ENCODE measurements around the gene CTTNBP2.

CTTNBP2 gene

GRCh38 chr7:117751775-117752174, 121.5 kb downstream of the CTTNBP2 start:
- no peak overlapping the region for H3K27ac ChIP-seq (ENCODE audit: low read length, poor library complexity, severe bottlenecking)
- H2BK5ac ChIP-seq (ENCODE audit: low read depth, low read length, poor library complexity, severe bottlenecking) = no peak overlapping the region
- H3K23ac ChIP-seq (ENCODE audit: low read length in 2 of 2) = no peak overlapping the region
- H3K18ac ChIP-seq (ENCODE audit: low read depth in 1 of 2, low read length in 2 of 2) = no peak overlapping the region
- no peak overlapping the region for H2AFZ ChIP-seq (ENCODE audit: low read depth, low read length)
- H3K4ac ChIP-seq (ENCODE audit: low read depth in 1 of 2, low read length in 2 of 2) = no peak overlapping the region
- DNase-seq = no peak
- no peak overlapping the region for H3K14ac ChIP-seq (ENCODE audit: low read length in 2 of 2)
- no peak overlapping the region for H2BK12ac ChIP-seq (ENCODE audit: low read length in 2 of 2)
- H3K36me3 ChIP-seq (ENCODE audit: control insufficient read depth in 1 of 2, insufficient read depth in 2 of 2, low read depth in 1 of 2, low read length in 2 of 2) = peaks cover 8 to 13% of the 10 kb centered on the region in 2 experiments
- no peaks in the 10 kb centered on the region for H3K4me1 ChIP-seq (ENCODE audit: control insufficient read depth, insufficient read depth, low read depth, low read length)
- H2BK15ac ChIP-seq (ENCODE audit: low read depth, poor library complexity, severe bottlenecking) = no peak overlapping the region
- no peak overlapping the region for H3K9ac ChIP-seq (ENCODE audit: low read length)
- no peak overlapping the region for H2AK5ac ChIP-seq (ENCODE audit: low read length, severe bottlenecking)
- H4K8ac ChIP-seq (ENCODE audit: low read length) = no peak overlapping the region
- no peak overlapping the region for H4K91ac ChIP-seq (ENCODE audit: low read length)
- H3K4me3 ChIP-seq (ENCODE audit: insufficient read depth in 1 of 2, low read depth in 1 of 2, low read length in 2 of 2) = no peak overlapping the region
- H3K27me3 ChIP-seq (ENCODE audit: control insufficient read depth in 1 of 2, insufficient read depth in 1 of 2, low read length in 2 of 2) = no peaks in the 10 kb centered on the region
- no peaks in the 10 kb centered on the region for H3K9me3 ChIP-seq (ENCODE audit: control insufficient read depth, low read length)
- no peak overlapping the region for H3K4me2 ChIP-seq (ENCODE audit: low read length, poor library complexity, severe bottlenecking)
- H3K79me1 ChIP-seq (replicated peaks; ENCODE audit: low read length, poor library complexity, severe bottlenecking) = no peaks in the 10 kb centered on the region
- 100% methylated on average over 1 of the region's 1 CpG for WGBS
- no peak overlapping the region for H2BK120ac ChIP-seq (ENCODE audit: low read depth, low read length)

- H4K91ac ChIP-seq (ENCODE audit: low read length) = no peak overlapping the region
- H3K4me3 ChIP-seq (ENCODE audit: insufficient read depth in 1 of 2, low read depth in 1 of 2, low read length in 2 of 2) = no peak overlapping the region
- H3K27me3 ChIP-seq (ENCODE audit: control insufficient read depth in 1 of 2, insufficient read depth in 1 of 2, low read length in 2 of 2) = no peaks in the 10 kb centered on the region
- H4K8ac ChIP-seq (ENCODE audit: low read length) = no peak overlapping the region
- H2BK120ac ChIP-seq (ENCODE audit: low read depth, low read length) = no peak overlapping the region
- no peak overlapping the region for H2BK12ac ChIP-seq (ENCODE audit: low read length in 2 of 2)
- DNase-seq = peak; percentile 33
- H3K4me1 ChIP-seq (ENCODE audit: control insufficient read depth, insufficient read depth, low read depth, low read length) = no peaks in the 10 kb centered on the region
- H3K4me2 ChIP-seq (ENCODE audit: low read length, poor library complexity, severe bottlenecking) = no peak overlapping the region
- H3K9ac ChIP-seq (ENCODE audit: low read length) = no peak overlapping the region
- H2AFZ ChIP-seq (ENCODE audit: low read depth, low read length) = no peak overlapping the region
- no peak overlapping the region for H3K27ac ChIP-seq (ENCODE audit: low read length, poor library complexity, severe bottlenecking)
- no peak overlapping the region for H3K14ac ChIP-seq (ENCODE audit: low read length in 2 of 2)
- no peak overlapping the region for H3K4ac ChIP-seq (ENCODE audit: low read depth in 1 of 2, low read length in 2 of 2)
- H3K36me3 ChIP-seq (ENCODE audit: control insufficient read depth in 1 of 2, insufficient read depth in 2 of 2, low read depth in 1 of 2, low read length in 2 of 2) = peaks cover 3 to 7% of the 10 kb centered on the region in 2 experiments
- no peak overlapping the region for H2BK5ac ChIP-seq (ENCODE audit: low read depth, low read length, poor library complexity, severe bottlenecking)
- H3K9me3 ChIP-seq (ENCODE audit: control insufficient read depth, low read length) = no peaks in the 10 kb centered on the region
- H3K18ac ChIP-seq (ENCODE audit: low read depth in 1 of 2, low read length in 2 of 2) = no peak overlapping the region
- H2AK5ac ChIP-seq (ENCODE audit: low read length, severe bottlenecking) = no peak overlapping the region
- 91% methylated on average over 4 of the region's 8 CpGs for WGBS
- no peak overlapping the region for H3K23ac ChIP-seq (ENCODE audit: low read length in 2 of 2)
- no peak overlapping the region for H2BK15ac ChIP-seq (ENCODE audit: low read depth, poor library complexity, severe bottlenecking)
- H3K79me1 ChIP-seq (replicated peaks; ENCODE audit: low read length, poor library complexity, severe bottlenecking) = no peaks in the 10 kb centered on the region
These were observed 122.4 kb downstream of the CTTNBP2 start for GRCh38 chr7:117750612-117751563.

DNA sequence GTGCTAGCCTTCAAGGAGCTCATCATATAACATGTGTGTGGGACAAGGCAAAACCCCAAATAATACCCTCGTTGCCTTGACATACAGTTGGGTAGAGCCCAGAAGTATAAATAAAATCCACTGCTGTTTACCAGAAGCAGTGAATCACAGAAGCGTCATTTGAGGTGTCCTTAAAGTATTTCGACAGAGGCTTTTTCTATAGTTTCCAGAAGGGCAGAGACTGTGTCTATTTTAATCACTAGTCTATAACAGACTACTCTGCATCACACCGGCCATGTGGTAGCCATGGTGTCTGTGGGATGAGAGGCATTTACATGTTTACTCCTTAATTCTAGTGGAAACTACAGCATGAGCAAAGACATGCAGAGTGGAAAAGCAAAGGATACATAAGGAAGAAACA, 131.3 kb downstream of the CTTNBP2 start:
- no peak overlapping the region for H4K91ac ChIP-seq (ENCODE audit: low read length)
- H3K79me1 ChIP-seq (replicated peaks; ENCODE audit: low read length, poor library complexity, severe bottlenecking) = no peaks in the 10 kb centered on the region
- no peak overlapping the region for H3K14ac ChIP-seq (ENCODE audit: low read length in 2 of 2)
- H4K8ac ChIP-seq (ENCODE audit: low read length) = no peak overlapping the region
- WGBS = 77% methylated on average over 4 of the region's 4 CpGs
- H3K4me3 ChIP-seq (ENCODE audit: insufficient read depth in 1 of 2, low read depth in 1 of 2, low read length in 2 of 2) = no peak overlapping the region
- no peak overlapping the region for H2BK5ac ChIP-seq (ENCODE audit: low read depth, low read length, poor library complexity, severe bottlenecking)
- H3K27me3 ChIP-seq (ENCODE audit: control insufficient read depth in 1 of 2, insufficient read depth in 1 of 2, low read length in 2 of 2) = no peaks in the 10 kb centered on the region
- H3K4me2 ChIP-seq (ENCODE audit: low read length, poor library complexity, severe bottlenecking) = no peak overlapping the region
- peaks cover 8 to 11% of the 10 kb centered on the region in 2 experiments for H3K36me3 ChIP-seq (ENCODE audit: control insufficient read depth in 1 of 2, insufficient read depth in 2 of 2, low read depth in 1 of 2, low read length in 2 of 2)
- no peak overlapping the region for H2AK5ac ChIP-seq (ENCODE audit: low read length, severe bottlenecking)
- H3K4me1 ChIP-seq (ENCODE audit: control insufficient read depth, insufficient read depth, low read depth, low read length) = no peaks in the 10 kb centered on the region
- no peak overlapping the region for H3K23ac ChIP-seq (ENCODE audit: low read length in 2 of 2)
- no peak overlapping the region for H2AFZ ChIP-seq (ENCODE audit: low read depth, low read length)
- H3K27ac ChIP-seq (ENCODE audit: low read length, poor library complexity, severe bottlenecking) = no peak overlapping the region
- H2BK15ac ChIP-seq (ENCODE audit: low read depth, poor library complexity, severe bottlenecking) = no peak overlapping the region
- DNase-seq = peak; percentile 88
- no peak overlapping the region for H3K18ac ChIP-seq (ENCODE audit: low read depth in 1 of 2, low read length in 2 of 2)
- H2BK120ac ChIP-seq (ENCODE audit: low read depth, low read length) = no peak overlapping the region
- H3K9me3 ChIP-seq (ENCODE audit: control insufficient read depth, low read length) = no peaks in the 10 kb centered on the region
- no peak overlapping the region for H3K9ac ChIP-seq (ENCODE audit: low read length)
- H3K4ac ChIP-seq (ENCODE audit: low read depth in 1 of 2, low read length in 2 of 2) = no peak overlapping the region
- H2BK12ac ChIP-seq (ENCODE audit: low read length in 2 of 2) = no peak overlapping the region

DNA sequence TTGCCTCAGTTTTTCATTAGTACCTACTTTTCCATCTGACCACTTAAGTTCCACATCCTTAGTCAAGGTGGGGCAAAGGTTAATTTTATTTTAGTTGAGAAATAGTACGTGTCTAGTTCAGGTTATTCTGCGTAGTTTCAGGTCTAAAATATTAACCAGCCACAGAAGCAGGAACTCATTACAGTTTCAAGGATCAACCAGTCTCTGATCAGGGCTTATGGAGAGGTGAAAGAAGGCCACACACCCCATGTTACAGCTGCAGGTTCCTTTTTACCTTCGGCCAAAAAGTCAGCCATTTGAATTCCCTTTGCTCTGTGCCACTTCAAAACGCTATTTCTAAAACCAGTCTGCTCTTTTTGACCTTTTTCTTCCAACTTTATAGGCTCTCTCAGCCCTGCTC, 134.2 kb downstream of the CTTNBP2 start:
- Histone ChIP-seq H3K27me3 (ENCODE audit: control insufficient read depth in 1 of 2, insufficient read depth in 1 of 2, low read length in 2 of 2) (no peaks in the 10 kb centered on the region), H2BK15ac (ENCODE audit: low read depth, poor library complexity, severe bottlenecking) (no peak overlapping the region), H2BK5ac (ENCODE audit: low read depth, low read length, poor library complexity, severe bottlenecking) (no peak overlapping the region), H4K8ac (ENCODE audit: low read length) (no peak overlapping the region), H3K36me3 (ENCODE audit: control insufficient read depth in 1 of 2, insufficient read depth in 2 of 2, low read depth in 1 of 2, low read length in 2 of 2) (peaks cover 13 to 22% of the 10 kb centered on the region in 2 experiments), H3K9ac (ENCODE audit: low read length) (no peak overlapping the region), H3K4me3 (ENCODE audit: insufficient read depth in 1 of 2, low read depth in 1 of 2, low read length in 2 of 2) (no peak overlapping the region), H3K14ac (ENCODE audit: low read length in 2 of 2) (no peak overlapping the region), H3K23ac (ENCODE audit: low read length in 2 of 2) (no peak overlapping the region), H4K91ac (ENCODE audit: low read length) (no peak overlapping the region), H3K4ac (ENCODE audit: low read depth in 1 of 2, low read length in 2 of 2) (no peak overlapping the region), H3K4me2 (ENCODE audit: low read length, poor library complexity, severe bottlenecking) (no peak overlapping the region), H3K9me3 (ENCODE audit: control insufficient read depth, low read length) (no peaks in the 10 kb centered on the region), H3K27ac (ENCODE audit: low read length, poor library complexity, severe bottlenecking) (no peak overlapping the region), H3K79me1 (replicated peaks; ENCODE audit: low read length, poor library complexity, severe bottlenecking) (no peaks in the 10 kb centered on the region), H2BK12ac (ENCODE audit: low read length in 2 of 2) (no peak overlapping the region), H3K4me1 (ENCODE audit: control insufficient read depth, insufficient read depth, low read depth, low read length) (no peaks in the 10 kb centered on the region), H2AFZ (ENCODE audit: low read depth, low read length) (no peak overlapping the region), H2BK120ac (ENCODE audit: low read depth, low read length) (no peak overlapping the region), H2AK5ac (ENCODE audit: low read length, severe bottlenecking) (no peak overlapping the region), H3K18ac (ENCODE audit: low read depth in 1 of 2, low read length in 2 of 2) (no peak overlapping the region)
- WGBS = 87% methylated on average over 3 of the region's 4 CpGs
- DNase-seq = no peak
